Activated CD8-positive, alpha-beta T cell treated with anti-CD3 and anti-CD28 coated beads, Interleukin-2, amount 10 ng/mL, durations not matched to agents 7 days and 5 days (primary cell): ENCODE data around the gene EDN2. TPM values are rescaled to one million over a fixed set of nuclear protein-coding genes. Genes with fewer than 3 reads are reported as not detected.

Experiments
- ATAC-seq: fragments of 150-1000 bp; cut with Tn5 transposase; one replicate; pipeline ENCODE4 v1.10.0; 2021; ENCODE audit warnings: moderate library complexity
- CTCF ChIA-PET: fragments of 350-600 bp; sonication (Branson Sonifier 250); formaldehyde crosslinking; loops from one replicate; lab custom pipeline; 2021; ENCODE audit warnings: antibody characterized with exemption; lab: Charles Lee
- POLR2A ChIA-PET: fragments of 350-600 bp; sonication (Branson Sonifier 250); formaldehyde crosslinking; loops from one replicate; lab custom pipeline; 2021; ENCODE audit warnings: antibody characterized with exemption; lab: Charles Lee
- DNase-seq: peaks from one replicate; pipeline ENCODE4 v3.0.0-alpha.2; 2020
- H3K27ac Mint-ChIP-seq: one replicate; pipeline ENCODE4 v1.8.0; 2021; ENCODE audit warnings: mild to moderate bottlenecking, mixed read lengths
- H3K27me3 Mint-ChIP-seq: one replicate; pipeline ENCODE4 v1.8.0; 2021; ENCODE audit warnings: low read depth, mixed read lengths
- H3K36me3 Mint-ChIP-seq: one replicate; pipeline ENCODE4 v1.8.0; 2021; ENCODE audit warnings: low read depth, mixed read lengths
- H3K4me1 Mint-ChIP-seq: one replicate; pipeline ENCODE4 v1.8.0; 2021; ENCODE audit warnings: low read depth, mixed read lengths
- H3K4me3 Mint-ChIP-seq: one replicate; pipeline ENCODE4 v1.8.0; 2021; ENCODE audit warnings: mild to moderate bottlenecking, mixed read lengths
- H3K9me3 Mint-ChIP-seq: one replicate; pipeline ENCODE4 v1.8.0; 2022; ENCODE audit warnings: mixed read lengths; ENCODE audit not compliant: insufficient read depth
- total RNA-seq, 2 experiments: library from RNA; stranded (reverse); gene quantifications; one replicate each; pipeline ENCODE4 v1.2.3, GENCODE V29; 2021

EDN2 gene
- total RNA-seq, 2 experiments from 2014 or later = not detected

- ATAC-seq (no peak), DNase-seq (no peak)
- H3K9me3 Mint-ChIP-seq = peaks cover 4% of the 10 kb centered on the region
- no peaks in the 10 kb centered on the region for H3K36me3 Mint-ChIP-seq
- ChIA-PET CTCF (no interaction called here), POLR2A (no interaction called here)
- H3K4me3 Mint-ChIP-seq = no peak overlapping the region
- peaks cover 7% of the 10 kb centered on the region for H3K27me3 Mint-ChIP-seq
- H3K27ac Mint-ChIP-seq = no peak overlapping the region
- H3K4me1 Mint-ChIP-seq = no peaks in the 10 kb centered on the region
Measured at GRCh38 chr1:41448821-41449220, 35.7 kb downstream of the EDN2 start.

DNA sequence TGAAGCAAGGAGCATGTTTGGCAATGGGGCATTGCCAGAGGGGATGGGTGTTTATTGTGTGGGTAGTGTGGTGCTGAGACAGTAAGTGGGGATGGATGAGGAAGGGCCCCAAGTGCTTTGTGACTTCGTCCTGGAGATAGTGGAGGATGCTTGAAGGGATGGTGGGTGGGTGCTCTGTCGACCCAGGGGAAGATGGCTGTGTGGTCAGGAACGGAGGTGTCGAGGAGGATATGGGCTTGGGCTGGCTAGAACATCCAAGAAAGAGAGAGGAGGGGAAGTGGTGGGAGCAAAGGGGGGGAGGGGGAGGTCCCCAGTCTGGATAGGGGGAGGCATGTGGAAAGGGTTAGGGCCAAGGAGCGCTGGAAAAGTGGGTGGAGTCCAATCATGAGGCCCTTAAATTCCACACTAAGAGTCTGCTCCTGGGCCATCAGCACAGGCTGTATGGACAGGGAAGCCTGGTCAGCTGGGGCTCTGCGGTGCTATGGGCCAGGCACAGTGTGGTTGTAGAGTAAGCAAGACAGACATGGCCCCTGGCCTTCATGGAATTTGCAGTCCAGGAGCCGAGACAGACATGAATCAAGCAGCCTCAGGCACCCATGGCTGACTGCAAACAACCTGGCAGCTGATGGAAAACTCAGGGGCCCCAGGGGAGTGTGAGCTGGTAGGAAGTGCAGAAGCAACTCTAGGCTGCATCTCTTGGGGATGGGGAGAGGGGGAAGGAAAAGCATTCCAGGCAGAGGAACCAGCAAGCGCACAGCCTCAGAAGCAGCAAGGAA lies 36.3 kb downstream of the EDN2 start:
- H3K27me3 Mint-ChIP-seq = peaks cover 7% of the 10 kb centered on the region
- H3K27ac Mint-ChIP-seq = no peak overlapping the region
- no peak overlapping the region for H3K4me3 Mint-ChIP-seq
- no peaks in the 10 kb centered on the region for H3K4me1 Mint-ChIP-seq
- H3K36me3 Mint-ChIP-seq = no peaks in the 10 kb centered on the region
- POLR2A ChIA-PET = no interaction called here
- DNase-seq = no peak
- H3K9me3 Mint-ChIP-seq = peaks cover 4% of the 10 kb centered on the region
- no peak for ATAC-seq
- CTCF ChIA-PET = no interaction called here

DNA sequence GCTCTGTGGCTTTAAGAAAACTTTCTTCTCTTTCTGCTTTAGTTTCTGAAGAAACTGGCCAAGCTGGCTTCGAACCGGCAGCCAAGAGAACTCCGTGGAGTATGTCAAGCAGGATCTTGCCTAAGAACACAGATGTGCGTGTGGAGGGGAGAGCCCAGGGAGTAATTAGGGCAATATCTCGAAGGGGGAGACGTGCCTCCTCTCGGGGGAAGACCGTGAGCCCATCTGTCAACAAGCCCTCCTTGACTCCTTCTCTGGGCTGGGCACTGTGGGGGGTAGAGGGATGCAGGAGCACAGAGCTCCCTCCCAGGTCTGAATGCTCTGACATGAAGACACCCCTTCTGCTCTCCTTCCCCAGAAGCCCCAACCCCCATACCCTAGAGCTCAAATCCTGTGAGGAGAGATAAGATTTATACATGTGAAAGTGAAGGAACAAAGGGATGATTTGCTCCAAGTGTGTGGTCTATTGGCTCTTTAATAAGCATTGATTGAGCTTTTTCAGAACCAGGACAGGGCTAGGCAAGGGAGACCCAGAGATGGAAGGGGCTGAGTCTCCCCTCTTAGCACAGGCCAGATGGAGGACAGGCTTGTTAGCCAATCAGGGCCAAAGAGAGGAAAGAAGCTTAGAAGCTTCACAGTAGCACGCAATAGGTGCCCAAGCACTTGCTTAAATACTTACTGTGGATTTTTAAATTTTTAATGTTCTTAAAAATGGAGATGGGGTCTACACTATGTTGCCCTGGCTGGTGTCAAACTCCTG lies 37.5 kb downstream of the EDN2 start:
- Mint-ChIP-seq H3K27me3 (peaks cover 7% of the 10 kb centered on the region), H3K9me3 (peaks cover 4% of the 10 kb centered on the region), H3K27ac (no peak overlapping the region), H3K4me1 (no peaks in the 10 kb centered on the region), H3K4me3 (no peak overlapping the region), H3K36me3 (no peaks in the 10 kb centered on the region)
- CTCF ChIA-PET = no interaction called here
- ATAC-seq (no peak), DNase-seq (no peak)
- POLR2A ChIA-PET = no interaction called here

DNA sequence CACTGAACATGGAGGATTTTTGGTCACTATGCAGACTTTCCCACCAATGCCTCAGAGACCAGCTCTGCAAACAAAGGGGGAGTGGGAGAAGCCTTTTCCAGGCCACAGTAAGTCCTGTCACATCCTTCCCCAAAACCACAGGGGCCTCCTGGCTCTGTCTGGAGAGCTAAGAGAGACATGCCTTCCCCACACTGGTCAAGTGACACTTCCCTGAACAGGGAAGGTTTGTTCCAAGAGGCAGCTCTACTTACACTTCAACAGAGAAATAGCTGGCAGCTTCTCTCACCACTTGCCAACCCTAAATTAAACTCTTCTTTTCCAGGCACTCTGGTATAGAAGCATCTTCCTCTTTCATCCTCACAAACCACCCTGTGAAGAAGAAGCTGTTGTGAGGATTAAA lies 39.7 kb downstream of the EDN2 start:
- no peaks in the 10 kb centered on the region for H3K36me3 Mint-ChIP-seq
- H3K4me1 Mint-ChIP-seq = no peaks in the 10 kb centered on the region
- no peak overlapping the region for H3K4me3 Mint-ChIP-seq
- ATAC-seq = no peak
- peaks cover 4% of the 10 kb centered on the region for H3K9me3 Mint-ChIP-seq
- DNase-seq = no peak
- H3K27me3 Mint-ChIP-seq = peaks cover 7% of the 10 kb centered on the region
- CTCF ChIA-PET = interaction anchor here (1.6 kb wide), 1 partner anchor 12 kb away, joined by 5 read pairs; no protein-coding TSS in a partner anchor
- POLR2A ChIA-PET = no interaction called here
- H3K27ac Mint-ChIP-seq = no peak overlapping the region

GRCh38 chr1:41444246-41444645 lies 40.2 kb downstream of the EDN2 start:
- Mint-ChIP-seq H3K36me3 (no peaks in the 10 kb centered on the region), H3K27ac (no peak overlapping the region), H3K9me3 (peaks cover 4% of the 10 kb centered on the region), H3K4me1 (no peaks in the 10 kb centered on the region), H3K4me3 (no peak overlapping the region), H3K27me3 (peaks cover 4% of the 10 kb centered on the region)
- ATAC-seq (no peak), DNase-seq (no peak)
- ChIA-PET POLR2A (no interaction called here), CTCF (interaction anchor here (1.0 to 1.6 kb wide), 2 partner anchors 12 kb away, joined by 3 to 5 read pairs; no protein-coding TSS in a partner anchor)

DNA sequence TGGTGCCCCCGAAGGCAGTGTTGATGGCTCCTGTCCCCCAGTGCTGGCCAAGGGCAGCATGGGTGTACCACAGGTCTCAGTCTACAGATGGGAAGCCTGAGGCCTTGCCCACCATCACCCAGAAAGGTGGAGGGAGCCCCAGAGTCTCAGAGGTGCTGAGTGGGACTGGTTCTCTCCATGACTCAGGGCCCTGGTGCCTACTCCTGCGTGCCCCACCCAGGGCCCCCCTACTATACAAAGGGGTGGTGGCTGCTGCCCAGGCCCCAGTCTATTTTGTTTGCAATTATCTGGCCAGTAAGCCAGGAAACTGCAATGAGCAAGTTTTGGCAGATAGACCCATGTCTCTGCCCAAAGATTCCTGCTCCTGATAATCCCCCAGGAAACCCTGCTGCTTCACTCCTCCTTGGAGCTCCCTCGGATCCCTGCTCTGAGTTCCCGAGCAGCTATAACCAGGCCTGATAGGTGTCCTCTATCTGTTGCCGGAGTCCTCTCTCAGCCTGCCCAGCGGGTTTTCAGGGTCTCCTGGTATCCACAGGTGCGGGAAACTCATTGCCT lies 41.7 kb downstream of the EDN2 start:
- no peaks in the 10 kb centered on the region for H3K4me1 Mint-ChIP-seq
- DNase-seq = no peak
- peaks cover 4% of the 10 kb centered on the region for H3K9me3 Mint-ChIP-seq
- no peaks in the 10 kb centered on the region for H3K36me3 Mint-ChIP-seq
- no peak overlapping the region for H3K27ac Mint-ChIP-seq
- no peak for ATAC-seq
- peaks cover 10% of the 10 kb centered on the region for H3K27me3 Mint-ChIP-seq
- ChIA-PET POLR2A (no interaction called here), CTCF (no interaction called here)
- H3K4me3 Mint-ChIP-seq = no peak overlapping the region

- Mint-ChIP-seq H3K4me3 (no peak overlapping the region), H3K27me3 (peaks cover 18% of the 10 kb centered on the region), H3K9me3 (peaks cover 4% of the 10 kb centered on the region), H3K27ac (no peak overlapping the region), H3K4me1 (no peaks in the 10 kb centered on the region), H3K36me3 (no peaks in the 10 kb centered on the region)
- DNase-seq (no peak), ATAC-seq (no peak)
- ChIA-PET CTCF (interaction anchor here (0.9 kb wide), 1 partner anchor 158 kb away, joined by 3 read pairs; no protein-coding TSS in a partner anchor), POLR2A (no interaction called here)
Measured at GRCh38 chr1:41440321-41441085, 44.0 kb downstream of the EDN2 start.

GRCh38 chr1:41439234-41439633 lies 45.2 kb downstream of the EDN2 start:
- no peak for DNase-seq
- H3K27me3 Mint-ChIP-seq = peaks cover 24% of the 10 kb centered on the region
- CTCF ChIA-PET = no interaction called here

GRCh38 chr1:41438711-41439110 lies 45.8 kb downstream of the EDN2 start:
- ATAC-seq (no peak), DNase-seq (no peak)
- POLR2A ChIA-PET = no interaction called here
- Mint-ChIP-seq H3K27ac (no peak overlapping the region), H3K36me3 (no peaks in the 10 kb centered on the region), H3K4me1 (no peaks in the 10 kb centered on the region), H3K4me3 (no peak overlapping the region), H3K27me3 (peaks cover 24% of the 10 kb centered on the region), H3K9me3 (no peaks in the 10 kb centered on the region)
- CTCF ChIA-PET = no interaction called here

More at GRCh38 chr1:41439234-41439633, 45.2 kb downstream of the EDN2 start:
- H3K36me3 Mint-ChIP-seq = no peaks in the 10 kb centered on the region
- ATAC-seq = no peak
- no peak overlapping the region for H3K4me3 Mint-ChIP-seq
- H3K4me1 Mint-ChIP-seq = no peaks in the 10 kb centered on the region
- H3K9me3 Mint-ChIP-seq = peaks cover under 1% of the 10 kb centered on the region
- no peak overlapping the region for H3K27ac Mint-ChIP-seq
- POLR2A ChIA-PET = no interaction called here

DNA sequence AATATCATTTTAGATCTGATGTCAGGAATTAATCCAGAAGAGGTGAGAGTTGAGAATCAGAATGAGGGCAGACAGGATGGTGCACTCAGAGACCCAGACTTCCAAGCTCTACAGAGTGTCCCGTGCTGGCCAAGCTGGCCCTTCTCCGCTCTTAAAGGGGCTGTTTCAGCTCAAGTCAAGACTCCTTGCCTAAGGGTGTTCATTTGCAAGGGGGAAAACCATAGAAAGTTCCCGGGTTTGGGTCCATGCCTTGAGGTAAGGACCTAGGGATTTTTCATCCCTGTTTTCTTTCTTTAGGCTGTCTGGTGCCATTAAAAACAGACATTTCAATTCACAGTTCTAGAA lies 47.5 kb downstream of the EDN2 start:
- ChIA-PET POLR2A (no interaction called here), CTCF (no interaction called here)
- Mint-ChIP-seq H3K36me3 (no peaks in the 10 kb centered on the region), H3K27me3 (peaks cover 24% of the 10 kb centered on the region), H3K9me3 (no peaks in the 10 kb centered on the region), H3K27ac (no peak overlapping the region), H3K4me1 (no peaks in the 10 kb centered on the region), H3K4me3 (no peak overlapping the region)
- no peak for DNase-seq
- no peak for ATAC-seq

DNA sequence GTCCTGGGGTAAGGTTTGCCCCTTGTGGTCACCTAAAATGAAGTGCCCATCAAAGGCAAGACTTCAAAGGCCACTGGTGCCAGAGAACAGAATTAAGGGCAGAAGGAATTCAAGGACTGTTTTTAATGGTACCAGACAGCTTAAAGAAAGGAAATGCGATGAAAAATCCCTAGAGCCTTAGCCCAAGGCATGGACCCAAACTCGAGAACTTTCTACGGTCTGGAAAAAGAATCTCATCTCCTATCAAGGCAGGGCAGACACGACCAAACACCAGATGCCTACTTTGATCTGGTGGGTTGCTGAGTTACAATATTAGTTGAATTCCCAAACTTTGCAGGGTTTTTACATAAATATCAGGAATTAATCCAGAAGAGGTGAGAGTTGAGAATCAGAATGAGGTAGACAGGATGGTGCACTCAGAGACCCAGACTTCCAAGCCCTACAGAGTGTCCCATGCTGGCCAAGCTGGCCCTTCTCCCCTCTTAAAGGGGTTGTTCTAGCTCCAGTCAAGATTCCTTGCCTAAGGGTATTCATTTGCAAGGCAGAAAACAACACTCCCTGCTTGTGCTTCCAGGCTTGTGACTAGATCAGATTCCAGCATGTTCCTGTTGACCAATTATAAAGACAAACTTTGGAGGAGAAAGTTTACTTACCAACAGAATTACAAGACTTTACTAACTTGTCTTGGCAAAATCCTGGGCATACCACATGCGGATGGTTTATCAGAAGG lies 48.0 kb downstream of the EDN2 start:
- Mint-ChIP-seq H3K4me3 (no peak overlapping the region), H3K27ac (no peak overlapping the region), H3K9me3 (no peaks in the 10 kb centered on the region), H3K36me3 (no peaks in the 10 kb centered on the region), H3K27me3 (peaks cover 24% of the 10 kb centered on the region), H3K4me1 (no peaks in the 10 kb centered on the region)
- ChIA-PET POLR2A (no interaction called here), CTCF (no interaction called here)
- ATAC-seq (no peak), DNase-seq (no peak)
